HL-60/S4 treated with phorbol 12-myristate 13-acetate at 8.2 ng/mL for 4 days and 3 days (cell line): Measurements from ENCODE around the gene ZNF764.
"Not testable (repeated sequence)": the region's sequence is repeated elsewhere in the genome, so short reads cannot be mapped to it uniquely, and the experiment has no call there.

ENCODE experiments used
- in situ Hi-C: fragments of 300-500 bp; cut with MboI; formaldehyde crosslinking; loops from 2 replicates; pipeline ENCODE4 v1.15.0; 2022; ENCODE audit warnings: low sequenced_read_pairs

The ZNF764 gene

DNA sequence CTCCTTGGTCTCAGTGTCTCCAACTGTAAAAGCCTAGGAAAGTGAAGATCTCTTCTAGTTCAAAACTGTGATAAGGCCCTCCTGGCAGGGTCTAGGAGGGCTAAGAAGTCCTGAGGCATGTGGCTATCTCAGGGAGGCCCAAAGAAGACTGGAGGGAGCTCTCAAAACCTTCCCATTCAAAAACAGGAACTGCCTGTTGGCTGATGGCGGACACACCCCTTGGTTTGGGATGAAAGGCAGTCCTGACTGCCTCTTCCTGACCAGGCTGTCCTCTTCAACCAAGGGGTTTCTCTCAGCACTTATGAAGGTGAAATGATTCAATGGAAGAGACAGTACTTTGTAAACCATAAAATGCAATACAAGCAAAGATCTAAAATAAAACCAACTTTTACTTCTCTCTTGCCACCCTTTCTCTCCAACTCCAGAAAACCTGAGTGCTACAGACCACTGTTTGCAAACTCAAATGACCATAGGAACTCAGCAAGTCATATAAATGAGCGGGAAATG is 4.7 kb downstream of the ZNF764 start:
- in situ Hi-C loops: no loop called here

GRCh38 chr16:30552956-30553355 is 5.2 kb downstream of the ZNF764 start:
- in situ Hi-C loops: no loop called here

DNA sequence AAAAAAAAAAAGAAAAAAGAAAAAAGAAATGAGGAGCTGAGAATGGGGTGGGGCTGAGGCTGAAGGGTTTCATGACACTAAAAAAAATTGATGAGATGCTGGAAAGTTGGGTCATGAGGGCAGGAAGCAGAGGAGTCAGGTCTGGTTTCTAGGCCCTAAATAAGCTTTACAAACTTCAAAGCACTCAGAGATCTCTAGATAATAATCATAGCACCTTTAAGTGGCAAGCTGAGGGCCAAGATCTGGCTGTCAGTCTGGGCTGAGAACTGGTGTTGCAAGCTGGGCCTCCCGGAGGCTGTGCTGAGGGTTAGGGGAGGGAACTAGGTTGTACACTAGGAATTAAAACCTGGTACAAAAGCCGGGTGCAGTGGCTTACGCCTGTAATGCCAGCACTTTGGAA is 6.4 kb downstream of the ZNF764 start:
- in situ Hi-C loops: no loop called here

DNA sequence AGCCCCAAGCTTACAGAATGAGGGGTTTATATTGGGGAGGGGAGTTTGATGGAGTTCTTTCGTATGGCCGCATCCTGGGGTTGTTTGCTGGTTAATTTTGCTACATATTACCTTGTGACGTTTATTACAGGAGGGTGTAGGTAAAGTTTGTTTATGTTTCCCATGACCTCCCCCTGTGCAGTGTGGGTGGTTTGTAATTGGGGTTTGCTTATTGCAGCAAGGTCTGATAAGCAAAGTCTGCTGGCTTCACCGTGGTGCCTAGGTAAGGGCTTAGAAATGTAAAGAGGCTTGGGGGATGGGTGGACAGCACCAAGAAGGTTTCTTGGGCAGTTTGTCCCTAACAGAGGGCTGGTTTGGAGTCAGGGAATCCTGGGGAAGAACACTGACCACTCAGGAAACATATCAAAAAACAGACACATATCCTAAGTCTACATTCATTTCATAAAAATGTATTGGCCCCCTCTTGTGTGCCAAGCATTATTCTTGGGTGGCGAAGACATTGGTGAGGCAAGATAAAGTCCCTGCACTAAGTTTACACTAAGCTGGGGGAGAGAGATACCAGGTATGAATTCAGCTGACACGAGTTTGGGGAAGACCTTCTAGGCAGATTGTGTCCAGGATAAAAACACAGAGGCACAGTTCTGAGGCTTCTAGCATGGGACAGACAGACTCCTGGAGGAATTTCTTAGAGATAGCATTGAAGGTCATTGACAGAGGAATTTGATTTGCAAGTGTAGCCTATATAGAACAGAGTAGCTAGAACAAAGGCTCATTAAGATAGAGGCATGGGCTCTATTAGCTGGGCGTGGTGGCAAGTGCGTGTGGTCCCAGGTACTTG is 9.5 kb downstream of the ZNF764 start:
- in situ Hi-C loops: no loop called here

- in situ Hi-C loops: no loop called here
These were observed 12.1 kb downstream of the ZNF764 start for GRCh38 chr16:30546115-30546514.

GRCh38 chr16:30543067-30543466 is 15.1 kb downstream of the ZNF764 start:
- in situ Hi-C loops: no loop called here

DNA sequence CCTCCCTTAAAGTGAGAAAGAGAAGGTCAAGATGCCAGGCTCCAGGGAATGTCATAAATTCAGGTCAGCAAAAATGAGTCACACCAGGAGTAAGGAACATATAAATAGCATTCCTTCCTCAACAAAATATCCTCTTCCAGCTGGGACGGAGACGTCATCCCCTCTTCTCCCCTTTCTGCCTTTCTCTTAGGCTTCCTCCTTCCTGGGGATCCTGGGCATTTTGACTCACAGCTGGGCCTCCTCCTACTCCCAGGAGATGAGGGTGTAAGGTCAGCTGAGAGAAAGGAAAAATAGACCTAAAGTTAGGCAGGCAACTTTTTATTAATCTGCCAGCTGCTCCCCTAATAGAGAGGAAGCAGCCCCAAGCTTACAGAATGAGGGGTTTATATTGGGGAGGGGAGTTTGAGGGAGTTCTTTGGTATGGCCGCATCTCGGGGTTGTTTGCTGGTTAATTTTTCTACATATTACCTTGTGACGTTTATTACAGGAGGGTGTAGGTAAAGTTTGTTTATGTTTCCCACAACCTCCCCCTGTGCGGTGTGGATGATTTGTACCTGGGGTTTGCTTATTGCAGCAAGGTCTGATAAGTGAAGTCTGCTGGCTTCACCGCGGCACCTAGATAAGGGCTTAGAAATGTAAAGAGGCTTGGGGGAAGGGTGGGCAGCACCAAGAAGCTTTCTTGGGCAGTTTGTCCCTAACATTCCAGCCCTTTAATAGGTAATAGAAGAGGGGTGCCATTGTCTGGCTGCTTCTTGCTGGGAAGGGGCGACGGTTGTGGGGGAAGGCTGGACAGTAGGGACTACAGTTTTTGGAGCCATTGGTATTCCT is 16.5 kb downstream of the ZNF764 start:
- in situ Hi-C loops: no loop called here

- in situ Hi-C loops: not testable (repeated sequence)
These were observed 17.2 kb downstream of the ZNF764 start for GRCh38 chr16:30540916-30541464.

DNA sequence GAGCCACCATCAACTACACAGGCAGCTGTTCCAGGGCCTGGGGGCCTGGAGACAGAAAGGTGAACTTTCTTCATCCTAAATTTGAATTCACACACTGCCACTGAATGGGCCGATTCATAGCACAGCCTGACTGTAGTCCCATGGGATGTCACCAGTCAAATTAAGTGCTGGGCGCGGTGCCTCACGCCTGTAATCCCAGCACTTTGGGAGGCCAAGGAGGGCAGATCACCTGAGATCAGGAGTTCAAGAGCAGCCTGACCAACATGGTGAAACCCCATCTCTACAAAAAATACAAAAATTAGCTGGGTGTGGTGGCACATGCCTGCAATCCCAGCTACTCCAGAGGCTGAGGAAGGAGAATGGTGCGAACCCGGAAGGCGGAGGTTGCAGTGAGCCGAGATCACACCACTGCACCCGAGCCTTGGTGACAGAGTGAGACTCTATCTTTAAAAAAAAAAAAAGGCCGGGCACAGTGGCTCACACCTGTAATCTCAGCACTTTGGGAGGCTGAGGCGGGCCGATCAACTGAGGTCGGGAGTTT is 18.1 kb downstream of the ZNF764 start:
- in situ Hi-C loops: not testable (repeated sequence)

DNA sequence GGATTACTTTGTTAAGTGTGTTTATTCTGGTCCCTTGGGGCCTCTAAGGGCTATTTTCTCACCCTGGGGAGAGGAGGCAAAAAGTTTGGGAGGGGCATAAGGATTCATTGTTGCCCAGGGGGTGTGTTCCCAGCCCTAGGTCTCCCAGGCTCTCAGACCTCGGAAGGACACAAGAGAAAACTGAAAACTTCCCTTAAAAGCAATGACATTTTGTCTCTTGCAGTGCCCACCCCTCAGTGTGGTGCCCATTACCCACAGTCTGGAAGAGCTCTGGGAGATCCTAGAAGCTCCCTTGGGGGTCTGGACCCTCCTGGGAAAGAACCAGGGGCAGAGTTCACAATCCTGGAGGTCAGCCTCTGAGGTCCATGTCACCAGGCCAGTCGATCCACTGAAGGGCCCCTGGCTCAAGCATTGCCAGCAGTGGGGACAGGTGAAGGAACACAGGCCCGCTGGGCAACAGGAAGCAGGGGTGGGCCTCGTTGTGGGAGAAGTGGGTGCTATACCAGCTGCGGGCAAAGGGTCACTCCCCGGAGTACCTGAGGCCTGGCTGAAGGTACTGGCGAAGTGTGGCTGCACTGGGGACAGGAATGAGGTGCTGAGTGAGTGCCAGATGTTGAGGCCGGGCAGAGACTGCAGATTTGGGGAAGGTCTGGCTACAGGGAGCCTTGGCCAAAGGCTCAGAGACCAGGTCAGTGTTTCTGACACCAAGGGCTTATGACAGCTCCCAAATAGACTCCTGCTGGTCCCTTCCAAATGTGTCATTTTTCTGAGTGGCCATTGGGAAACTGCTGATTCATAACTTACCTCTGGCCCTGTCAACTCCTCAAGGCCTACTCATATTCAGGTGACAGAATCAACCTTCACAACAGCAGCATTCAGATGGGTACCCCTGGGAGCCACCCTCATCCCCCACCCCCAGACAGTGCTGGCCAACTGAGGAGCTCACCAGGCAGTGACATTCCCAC is 18.9 kb downstream of the ZNF764 start:
- in situ Hi-C loops: no loop called here

GRCh38 chr16:30536391-30537024 is 21.7 kb downstream of the ZNF764 start:
- in situ Hi-C loops: not testable (repeated sequence)

DNA sequence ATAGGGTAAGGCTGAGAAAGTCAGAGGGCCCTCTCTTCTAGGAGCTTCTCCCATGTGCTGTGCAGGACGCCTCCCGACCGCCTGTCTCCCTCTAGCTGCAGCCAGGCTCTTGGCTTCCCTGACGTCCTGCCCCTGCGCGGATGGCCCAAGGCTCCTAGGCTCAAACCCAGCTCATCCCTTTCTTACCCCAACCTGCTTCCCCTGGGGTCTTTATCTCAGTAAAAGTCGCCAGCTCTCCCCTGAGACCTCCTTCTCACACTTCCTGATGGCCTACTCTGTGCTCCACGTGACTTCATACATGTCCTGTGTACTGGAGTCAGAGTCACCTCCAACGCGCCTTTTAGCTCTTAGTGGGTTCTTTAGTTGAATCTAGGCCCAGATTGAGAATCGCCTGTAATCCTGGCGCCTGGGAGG is 22.4 kb downstream of the ZNF764 start:
- in situ Hi-C loops: no loop called here

DNA sequence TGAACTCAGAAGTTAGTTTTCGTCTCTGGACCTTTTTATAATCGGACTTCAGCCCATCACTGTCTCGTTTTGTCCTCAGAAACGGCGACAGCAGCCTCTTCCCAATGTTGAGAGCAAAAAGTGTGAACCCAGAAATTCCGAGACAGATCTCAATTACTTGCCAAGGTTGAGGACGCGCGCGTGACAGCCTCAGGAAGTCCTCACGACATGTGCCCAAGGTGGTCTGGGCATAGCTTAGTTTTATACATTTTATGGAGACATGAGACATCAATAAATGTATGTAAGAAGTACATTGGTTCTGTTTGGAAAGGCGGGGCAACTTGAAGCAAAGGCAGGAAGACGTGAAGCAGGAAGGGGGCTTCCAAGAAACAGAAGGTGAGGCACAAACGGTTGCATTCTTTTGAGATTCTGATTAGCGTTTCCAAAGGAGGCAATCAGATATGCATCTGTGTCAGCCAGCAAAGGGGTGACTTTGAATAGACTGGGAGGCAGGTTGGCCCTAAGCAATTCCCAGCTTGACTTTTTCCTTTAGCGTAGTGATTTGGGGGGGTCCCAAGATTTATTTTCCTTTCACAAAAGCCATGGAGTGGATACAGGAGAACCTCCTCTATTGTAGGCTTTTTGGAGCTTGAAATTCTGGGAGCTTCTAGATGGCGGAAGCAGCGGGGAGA is 22.9 kb downstream of the ZNF764 start:
- in situ Hi-C loops: no loop called here

- in situ Hi-C loops: no loop called here
These were observed 23.6 kb downstream of the ZNF764 start, which contains the start of gene ZNF747 for GRCh38 chr16:30534368-30535105. Gene ZNF747 (minus strand): TSS chr16:30534858. CDS start chr16:30534679, 179 bp downstream.

GRCh38 chr16:30533748-30534367 is 24.3 kb downstream of the ZNF764 start:
- in situ Hi-C loops: no loop called here

DNA sequence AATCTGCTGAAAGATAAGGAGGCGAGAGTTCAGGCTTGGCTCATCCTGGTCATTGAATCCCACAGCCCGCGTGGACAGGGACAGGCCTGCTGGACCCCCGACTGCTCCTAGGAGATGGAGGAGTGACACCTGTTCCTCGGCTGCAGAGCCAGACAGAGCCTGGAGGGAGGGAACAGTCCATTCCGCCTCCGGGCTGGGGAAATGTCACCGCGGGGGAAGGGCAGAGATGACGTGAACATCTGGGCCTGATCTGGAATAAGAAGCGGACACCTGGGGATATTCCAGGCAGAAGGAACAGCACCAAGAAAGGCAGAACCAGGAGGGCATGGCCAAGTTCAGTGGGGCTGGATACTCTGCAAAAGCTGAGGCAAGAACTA is 25.0 kb downstream of the ZNF764 start:
- in situ Hi-C loops: no loop called here

DNA sequence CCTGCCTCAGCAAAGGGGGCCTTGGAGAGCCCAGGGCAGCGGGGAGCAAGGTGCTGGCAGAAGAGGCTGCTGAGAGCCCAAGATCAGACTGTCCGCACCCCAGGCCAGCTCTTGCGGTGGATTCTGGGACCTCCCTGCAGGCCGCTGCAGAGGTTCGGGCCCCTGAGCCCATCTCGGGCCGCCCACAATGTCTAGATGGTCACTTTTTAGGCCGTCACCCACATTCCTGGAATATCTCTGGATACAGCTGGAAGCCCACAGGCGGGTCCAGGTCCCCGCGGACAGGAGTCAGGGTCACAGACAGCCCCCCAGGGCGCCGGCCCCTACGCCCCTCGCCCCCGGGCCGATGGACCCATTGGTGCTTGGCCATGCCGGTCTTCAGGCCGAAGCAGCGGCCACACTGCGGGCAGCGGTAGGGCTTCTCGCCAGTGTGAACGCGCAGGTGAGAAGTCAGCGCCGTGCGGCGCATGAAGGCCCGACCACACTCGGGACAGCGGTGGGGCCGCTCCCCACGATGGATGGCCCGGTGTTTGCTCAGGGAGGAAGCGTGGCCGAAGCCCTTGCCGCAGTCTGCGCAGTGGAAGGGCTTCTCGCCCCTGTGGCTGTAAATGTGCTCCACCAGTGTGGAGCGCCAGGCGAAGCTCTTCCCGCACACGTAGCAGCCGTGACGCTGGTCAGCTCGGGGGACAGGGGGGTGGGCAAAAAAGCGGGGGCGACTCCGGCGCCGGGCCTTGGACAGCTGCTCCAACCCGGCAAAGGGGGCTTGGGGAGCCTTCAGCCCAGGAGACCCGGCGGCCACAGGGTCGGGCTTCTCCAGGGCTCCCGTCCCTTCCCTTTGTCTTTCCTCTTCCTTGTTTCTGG is 25.7 kb downstream of the ZNF764 start:
- in situ Hi-C loops: no loop called here
